Activated CD8-positive, alpha-beta T cell treated with anti-CD3 and anti-CD28 coated beads, Interleukin-2, amount 10 ng/mL, durations not matched to agents 7 days and 5 days (primary cell): Measurements from ENCODE around the gene JPH2. TPM values are rescaled to one million over a fixed set of nuclear protein-coding genes. Genes with fewer than 3 reads are reported as not detected.
"Not testable (repeated sequence)": the region's sequence is repeated elsewhere in the genome, so short reads cannot be mapped to it uniquely, and the experiment has no call there.

Experiments
- ATAC-seq: fragments of 150-1000 bp; cut with Tn5 transposase; one replicate; pipeline ENCODE4 v1.10.0; 2021; ENCODE audit warnings: moderate library complexity
- CTCF ChIA-PET: fragments of 350-600 bp; sonication (Branson Sonifier 250); formaldehyde crosslinking; loops from one replicate; lab custom pipeline; 2021; ENCODE audit warnings: antibody characterized with exemption; lab: Charles Lee
- POLR2A ChIA-PET: fragments of 350-600 bp; sonication (Branson Sonifier 250); formaldehyde crosslinking; loops from one replicate; lab custom pipeline; 2021; ENCODE audit warnings: antibody characterized with exemption; lab: Charles Lee
- DNase-seq: peaks from one replicate; pipeline ENCODE4 v3.0.0-alpha.2; 2020
- H3K27ac Mint-ChIP-seq: one replicate; pipeline ENCODE4 v1.8.0; 2021; ENCODE audit warnings: mild to moderate bottlenecking, mixed read lengths
- H3K27me3 Mint-ChIP-seq: one replicate; pipeline ENCODE4 v1.8.0; 2021; ENCODE audit warnings: low read depth, mixed read lengths
- H3K36me3 Mint-ChIP-seq: one replicate; pipeline ENCODE4 v1.8.0; 2021; ENCODE audit warnings: low read depth, mixed read lengths
- H3K4me1 Mint-ChIP-seq: one replicate; pipeline ENCODE4 v1.8.0; 2021; ENCODE audit warnings: low read depth, mixed read lengths
- H3K4me3 Mint-ChIP-seq: one replicate; pipeline ENCODE4 v1.8.0; 2021; ENCODE audit warnings: mild to moderate bottlenecking, mixed read lengths
- H3K9me3 Mint-ChIP-seq: one replicate; pipeline ENCODE4 v1.8.0; 2022; ENCODE audit warnings: mixed read lengths; ENCODE audit not compliant: insufficient read depth
- total RNA-seq, 2 experiments: library from RNA; stranded (reverse); gene quantifications; one replicate each; pipeline ENCODE4 v1.2.3, GENCODE V29; 2021

Gene JPH2
- total RNA-seq = under 1 TPM in 1 of 2 experiments, not detected in 1; 0.10 TPM

GRCh38 chr20:44187054-44187771, at the start of gene JPH2:
JPH2 (minus strand) TSS chr20:44187188; CDS start chr20:44186705, 483 bp downstream.
- Mint-ChIP-seq H3K9me3 (no peaks in the 10 kb centered on the region), H3K4me3 (peak within 1 kb of the TSS; percentile 48), H3K27ac (no peak within 1 kb of the TSS), H3K27me3 (peaks cover 50% of the 10 kb centered on the region), H3K4me1 (peaks cover 17% of the 10 kb centered on the region), H3K36me3 (no peaks in the 10 kb centered on the region)
- CTCF ChIA-PET = interaction anchor here (0.9 to 6.9 kb wide), 2 partner anchors 71 to 123 kb away, joined by 3 to 157 read pairs; no protein-coding TSS in a partner anchor
- DNase-seq = no peak
- ATAC-seq = no peak
- POLR2A ChIA-PET = interaction anchor here (1.5 kb wide), 1 partner anchor 66 kb away, joined by 3 read pairs; no protein-coding TSS in a partner anchor

GRCh38 chr20:44235702-44236101, 48.7 kb upstream of the JPH2 start:
- CTCF ChIA-PET = interaction anchor here (0.5 kb wide), 1 partner anchor 822 kb away, joined by 3 read pairs; no protein-coding TSS in a partner anchor
- ATAC-seq (no peak), DNase-seq (no peak)
- POLR2A ChIA-PET = interaction anchor here (0.6 to 0.7 kb wide), 2 partner anchors 353 to 1289 kb away, joined by 4 to 7 read pairs; no protein-coding TSS in a partner anchor
- no peak overlapping the region for H3K27ac Mint-ChIP-seq
- no peak overlapping the region for H3K4me3 Mint-ChIP-seq
- no peaks in the 10 kb centered on the region for H3K9me3 Mint-ChIP-seq
- H3K4me1 Mint-ChIP-seq = peaks cover 6% of the 10 kb centered on the region
- H3K36me3 Mint-ChIP-seq = no peaks in the 10 kb centered on the region
- no peaks in the 10 kb centered on the region for H3K27me3 Mint-ChIP-seq

DNA sequence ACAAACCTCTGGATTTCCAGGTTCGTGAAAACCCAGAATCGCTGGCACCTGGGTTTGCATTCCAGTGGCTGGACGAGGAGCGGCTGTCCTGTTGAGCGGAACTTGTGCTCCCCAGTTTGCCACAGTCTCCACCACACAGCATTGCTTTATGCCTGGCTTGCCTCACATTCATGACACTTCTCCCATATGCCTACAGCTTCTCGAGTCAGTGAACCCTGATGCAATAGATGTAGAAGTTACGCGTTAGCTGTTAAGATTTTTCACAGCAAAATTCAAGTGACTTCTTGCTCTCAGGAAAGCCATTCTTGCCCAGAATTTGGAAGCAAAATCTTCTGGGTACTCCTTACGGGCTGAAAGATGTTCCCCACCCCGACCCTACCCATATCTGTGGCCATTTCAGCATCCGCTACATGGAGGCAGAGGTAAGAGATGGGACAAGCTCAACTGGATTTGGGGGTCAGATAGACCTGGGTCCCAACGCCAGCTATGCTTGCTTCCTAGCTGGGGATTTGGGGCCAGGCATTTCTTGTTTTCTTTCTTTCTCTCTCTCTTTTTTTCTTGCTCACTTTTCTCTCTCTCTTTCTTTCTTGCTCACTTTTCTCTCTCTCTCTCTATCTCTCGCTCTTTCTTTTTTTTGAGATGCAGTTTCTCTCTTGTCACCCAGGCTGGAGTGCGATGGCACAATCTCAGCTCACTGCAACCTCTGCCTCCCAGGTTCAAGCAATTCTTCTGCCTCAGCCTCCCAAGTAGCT, 47.8 kb upstream of the JPH2 start:
- DNase-seq (no peak), ATAC-seq (no peak)
- Mint-ChIP-seq H3K4me1 (peaks cover 6% of the 10 kb centered on the region), H3K9me3 (no peaks in the 10 kb centered on the region), H3K4me3 (no peak overlapping the region), H3K27ac (no peak overlapping the region), H3K27me3 (no peaks in the 10 kb centered on the region), H3K36me3 (no peaks in the 10 kb centered on the region)
- ChIA-PET POLR2A (interaction anchor here (0.6 to 0.7 kb wide), 3 partner anchors 354 to 1290 kb away, joined by 3 to 7 read pairs (median 4); no protein-coding TSS in a partner anchor), CTCF (interaction anchor here (0.7 kb wide), 1 partner anchor 16 kb away, joined by 4 read pairs; no protein-coding TSS in a partner anchor)

DNA sequence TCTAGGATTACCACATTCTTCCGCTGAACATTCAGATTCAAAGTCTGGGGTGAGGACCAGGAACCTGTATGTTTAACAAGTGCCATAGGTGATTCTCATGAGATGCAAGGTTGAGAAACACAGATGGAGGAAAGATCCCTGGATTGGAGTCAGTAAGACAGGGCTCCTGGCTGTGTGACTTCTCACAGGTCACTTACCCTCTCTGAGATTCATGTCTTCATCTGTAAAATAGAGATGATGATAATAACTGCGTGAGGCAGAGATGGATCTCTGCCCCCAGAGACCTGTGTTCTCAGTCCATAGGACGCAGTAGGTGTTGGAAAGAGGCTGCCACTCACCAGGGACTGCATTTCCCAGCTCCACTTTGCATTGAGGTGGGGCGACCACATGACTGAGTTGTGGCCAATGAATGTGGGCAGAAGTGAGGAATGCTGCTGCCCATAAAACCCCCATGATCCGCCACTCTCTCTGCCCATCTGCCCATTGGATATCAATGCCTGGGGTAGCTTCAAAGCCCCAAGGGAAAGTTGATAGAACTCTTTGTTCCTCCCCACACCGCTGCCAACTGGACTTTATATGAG, 46.5 kb upstream of the JPH2 start:
- no peaks in the 10 kb centered on the region for H3K36me3 Mint-ChIP-seq
- no peaks in the 10 kb centered on the region for H3K27me3 Mint-ChIP-seq
- no peaks in the 10 kb centered on the region for H3K9me3 Mint-ChIP-seq
- ATAC-seq (no peak), DNase-seq (no peak)
- H3K4me3 Mint-ChIP-seq = no peak overlapping the region
- H3K27ac Mint-ChIP-seq = no peak overlapping the region
- ChIA-PET CTCF (interaction anchor here (1.1 kb wide), 1 partner anchor 16 kb away, joined by 3 read pairs; no protein-coding TSS in a partner anchor), POLR2A (no interaction called here)
- peaks cover 6% of the 10 kb centered on the region for H3K4me1 Mint-ChIP-seq

- POLR2A ChIA-PET, H3K36me3 Mint-ChIP-seq, H3K27me3 Mint-ChIP-seq, DNase-seq, H3K4me3 Mint-ChIP-seq, ATAC-seq, H3K27ac Mint-ChIP-seq, H3K9me3 Mint-ChIP-seq, H3K4me1 Mint-ChIP-seq: not testable (repeated sequence)
- CTCF ChIA-PET = interaction anchor here (1.2 to 1.9 kb wide), 3 partner anchors 14 to 17 kb away, joined by 4 to 5 read pairs (median 5); no protein-coding TSS in a partner anchor
Measured at GRCh38 chr20:44232469-44232856, 45.5 kb upstream of the JPH2 start.

DNA sequence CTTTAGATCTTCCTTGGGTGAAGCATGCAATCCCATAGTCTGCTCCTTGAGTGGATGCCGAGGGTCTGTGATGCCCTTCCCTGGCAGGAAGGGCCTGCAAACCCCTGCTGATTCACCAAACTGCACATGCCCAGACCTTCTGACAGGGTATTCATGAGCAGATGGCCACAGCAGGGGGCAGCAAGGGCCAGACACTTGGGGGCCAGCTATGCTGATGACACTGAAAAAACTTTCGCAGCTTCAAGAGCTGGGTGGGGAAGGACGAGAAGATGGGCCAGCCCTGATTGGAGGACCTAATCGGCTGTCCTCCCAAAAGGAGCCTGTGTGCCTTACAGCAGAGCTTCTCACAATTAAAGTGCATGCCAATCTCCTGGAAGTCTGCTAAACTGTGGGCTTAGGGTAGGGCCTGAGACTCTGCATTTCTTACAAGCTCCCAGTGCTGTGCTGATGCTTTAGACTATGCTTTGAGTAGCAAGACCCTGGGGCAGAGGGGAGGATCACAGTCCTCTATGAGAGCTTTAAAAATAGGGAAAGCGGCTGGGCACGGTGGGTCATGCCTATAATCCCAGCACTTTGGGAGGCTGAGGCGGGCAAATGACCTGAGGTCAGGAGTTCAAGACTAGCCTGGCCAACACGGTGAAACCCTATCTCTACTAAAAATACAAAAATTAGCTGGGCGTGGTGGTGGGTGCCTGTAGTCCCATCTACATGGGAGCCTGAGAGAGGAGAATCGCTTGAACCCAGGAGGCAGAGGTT, 44.9 kb upstream of the JPH2 start:
- ATAC-seq = no peak
- POLR2A ChIA-PET = no interaction called here
- CTCF ChIA-PET = interaction anchor here (1.2 to 1.9 kb wide), 3 partner anchors 13 to 17 kb away, joined by 4 to 5 read pairs (median 5); no protein-coding TSS in a partner anchor
- H3K27ac Mint-ChIP-seq = no peak overlapping the region
- H3K27me3 Mint-ChIP-seq = no peaks in the 10 kb centered on the region
- no peaks in the 10 kb centered on the region for H3K36me3 Mint-ChIP-seq
- H3K4me3 Mint-ChIP-seq = no peak overlapping the region
- no peaks in the 10 kb centered on the region for H3K9me3 Mint-ChIP-seq
- H3K4me1 Mint-ChIP-seq = peaks cover 6% of the 10 kb centered on the region
- DNase-seq = no peak

GRCh38 chr20:44231193-44231592, 44.2 kb upstream of the JPH2 start:
- Mint-ChIP-seq H3K4me3 (no peak overlapping the region), H3K4me1 (peaks cover 6% of the 10 kb centered on the region), H3K27ac (no peak overlapping the region), H3K36me3 (no peaks in the 10 kb centered on the region), H3K27me3 (no peaks in the 10 kb centered on the region), H3K9me3 (no peaks in the 10 kb centered on the region)
- ATAC-seq (no peak), DNase-seq (no peak)
- ChIA-PET CTCF (interaction anchor here (1.2 to 1.9 kb wide), 3 partner anchors 12 to 16 kb away, joined by 4 to 5 read pairs (median 5); no protein-coding TSS in a partner anchor), POLR2A (no interaction called here)

DNA sequence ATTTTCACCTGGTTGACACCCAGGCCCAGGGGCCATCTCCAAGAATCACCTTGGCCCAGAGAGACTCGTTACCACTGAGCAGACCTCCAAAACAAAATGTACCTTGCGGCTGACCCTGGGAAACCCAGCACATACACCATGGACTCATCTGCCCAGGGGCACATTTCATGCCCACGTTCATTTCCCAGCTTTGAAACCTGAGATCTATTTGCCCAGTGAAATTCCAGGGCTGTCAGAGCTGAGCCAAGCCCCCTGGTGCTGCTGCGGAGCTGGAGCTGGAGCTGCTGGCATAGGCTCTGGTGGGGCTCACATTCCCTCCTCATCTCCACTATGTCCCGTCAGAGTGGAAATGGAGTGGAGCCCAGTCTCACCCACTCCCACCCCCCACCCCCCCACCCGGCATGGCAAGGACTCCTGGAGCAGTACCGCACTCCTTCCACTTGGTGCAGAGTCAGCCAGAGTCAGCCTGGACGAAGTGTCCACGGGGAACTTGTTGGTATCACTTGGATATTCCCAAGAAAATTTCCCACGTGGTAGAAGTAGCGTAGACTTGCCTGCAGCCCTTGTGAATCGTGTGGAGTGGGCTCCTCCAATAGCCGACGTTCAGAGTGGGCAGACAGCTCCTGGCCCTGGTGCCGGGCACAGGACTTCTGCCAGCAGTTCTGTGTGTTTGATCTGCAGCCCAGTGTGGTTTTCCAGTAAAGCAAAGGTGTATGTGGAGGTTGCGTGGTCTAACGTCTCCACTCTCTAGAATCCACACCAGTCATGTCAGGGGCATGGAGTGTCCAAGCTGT, 41.7 kb upstream of the JPH2 start:
- Mint-ChIP-seq H3K4me3 (no peak overlapping the region), H3K27me3 (no peaks in the 10 kb centered on the region), H3K36me3 (no peaks in the 10 kb centered on the region), H3K27ac (peak overlapping the region; percentile 46), H3K4me1 (peaks cover 6% of the 10 kb centered on the region), H3K9me3 (no peaks in the 10 kb centered on the region)
- no peak for DNase-seq
- no peak for ATAC-seq
- CTCF ChIA-PET = interaction anchor here (1.2 to 1.9 kb wide), 2 partner anchors 10 to 82 kb away, joined by 5 to 17 read pairs; partner anchors contain the start of gene FITM2
- POLR2A ChIA-PET = no interaction called here

DNA sequence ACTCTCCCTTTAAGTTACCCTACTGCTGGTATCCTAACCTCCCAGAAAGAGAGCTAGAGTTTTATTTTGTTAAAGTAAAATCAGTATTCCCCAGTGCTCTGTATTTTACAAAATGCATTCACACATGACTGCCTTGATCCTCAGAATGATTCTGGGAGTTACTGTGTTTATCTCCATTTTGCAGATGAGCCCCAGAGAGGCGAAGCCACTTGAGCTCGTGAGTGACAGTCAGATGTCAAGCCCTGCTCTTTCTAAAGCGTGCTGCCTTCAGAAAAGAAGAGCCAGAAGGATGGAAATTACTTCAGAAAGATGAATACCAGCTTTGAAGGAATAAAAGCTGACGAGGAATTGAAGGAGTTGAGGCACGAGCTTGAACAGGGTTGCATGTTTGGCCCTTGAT, 37.6 kb upstream of the JPH2 start:
- H3K4me3 Mint-ChIP-seq = no peak overlapping the region
- ChIA-PET POLR2A (no interaction called here), CTCF (interaction anchor here (1.2 to 15.8 kb wide), 3 partner anchors 10 to 108 kb away, joined by 4 to 529 read pairs (median 5); partner anchors contain the start of gene FITM2)
- ATAC-seq = no peak
- no peaks in the 10 kb centered on the region for H3K36me3 Mint-ChIP-seq
- DNase-seq = no peak
- no peak overlapping the region for H3K27ac Mint-ChIP-seq
- H3K9me3 Mint-ChIP-seq = no peaks in the 10 kb centered on the region
- no peaks in the 10 kb centered on the region for H3K27me3 Mint-ChIP-seq
- peaks cover 8% of the 10 kb centered on the region for H3K4me1 Mint-ChIP-seq

DNA sequence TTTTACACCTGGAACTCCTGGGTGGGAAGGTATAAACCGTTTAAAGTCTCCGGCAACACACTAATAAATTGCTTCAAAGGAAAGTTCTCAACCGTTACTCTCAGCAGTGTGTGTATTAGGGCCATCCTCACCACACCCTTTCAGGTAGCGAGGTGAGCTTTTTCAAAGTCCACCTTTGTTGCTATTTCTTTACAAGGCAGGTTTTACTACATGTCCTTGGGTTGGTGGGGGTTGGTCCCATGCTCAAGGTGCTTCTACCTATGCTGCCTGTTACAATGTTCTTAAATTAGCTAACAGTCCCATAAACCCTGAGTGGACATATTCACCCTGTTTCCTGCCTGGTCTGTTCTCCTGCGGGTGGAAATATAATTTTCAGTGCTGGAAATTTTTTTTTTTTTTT, 36.7 kb upstream of the JPH2 start:
- Mint-ChIP-seq H3K27me3 (no peaks in the 10 kb centered on the region), H3K36me3 (no peaks in the 10 kb centered on the region), H3K9me3 (no peaks in the 10 kb centered on the region), H3K27ac (no peak overlapping the region), H3K4me3 (no peak overlapping the region), H3K4me1 (peaks cover 17% of the 10 kb centered on the region)
- ATAC-seq = no peak
- POLR2A ChIA-PET = no interaction called here
- CTCF ChIA-PET = interaction anchor here (1.8 to 15.8 kb wide), 2 partner anchors 88 to 107 kb away, joined by 5 to 529 read pairs; partner anchors contain the start of gene FITM2
- no peak for DNase-seq
